Measurements from ENCODE around the gene SMAD6. TPM values are rescaled to one million over a fixed set of nuclear protein-coding genes. Genes with fewer than 3 reads are reported as not detected.

The SMAD6 gene
- total and polyA plus RNA-seq, 9 of the 15 experiments (the other 6 are each of a cell fraction or from before 2014, with no cell fraction given) = 0.10 to 15.5 (median 3.7) TPM

DNA sequence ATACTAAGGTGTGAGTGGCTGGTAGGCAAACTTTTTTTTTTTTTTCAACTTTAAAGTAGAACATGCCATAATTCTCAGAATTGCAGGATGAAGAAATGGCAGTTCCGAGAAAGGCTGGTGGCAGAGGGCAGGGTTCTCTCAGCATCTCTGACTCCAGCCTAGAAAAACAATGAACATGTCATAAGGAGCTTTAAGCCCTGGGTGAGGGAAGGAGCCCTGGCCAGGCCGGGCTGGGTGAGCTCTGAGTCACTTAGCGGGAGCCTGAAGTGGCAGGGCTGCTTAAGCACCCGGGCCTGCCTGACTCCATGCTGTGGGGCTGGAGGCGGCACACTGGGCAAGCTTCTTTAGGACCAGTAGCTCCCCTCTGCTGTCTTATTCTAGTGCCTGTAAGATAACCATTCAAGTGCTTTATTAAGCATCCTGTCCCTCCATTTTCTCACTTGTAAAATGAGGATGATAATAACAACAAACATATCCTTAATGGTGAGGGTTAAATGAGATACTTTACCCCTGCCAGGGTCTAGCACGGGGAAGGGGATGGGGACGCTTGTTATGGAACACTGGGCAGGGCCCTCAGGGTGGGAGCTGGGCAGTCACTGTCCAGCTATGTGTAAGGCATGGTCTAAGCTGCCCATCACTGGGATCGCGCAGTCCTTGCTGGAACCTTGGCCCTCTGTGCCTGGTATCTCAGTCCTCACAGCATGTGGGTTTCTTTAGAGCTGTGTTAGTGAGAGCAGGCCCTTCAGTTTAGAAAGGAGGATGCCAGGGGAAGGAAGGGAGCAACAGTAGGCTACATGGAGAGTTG, 18.4 kb downstream of the SMAD6 start (continued):
- TF ChIP-seq GATAD2B (IDR thresholded peaks at IDR 0.05; ENCODE audit: borderline replicate concordance) (no peak), SFPQ (IDR thresholded peaks at IDR 0.05; ENCODE audit: low read depth, low read length) (no peak), SMAD4 (CRISPR knock-in tag; conservative IDR thresholded peaks at IDR 0.05) (0 out of 2 replicates have a peak, but pooled peaks have one; percentile 26)

DNA sequence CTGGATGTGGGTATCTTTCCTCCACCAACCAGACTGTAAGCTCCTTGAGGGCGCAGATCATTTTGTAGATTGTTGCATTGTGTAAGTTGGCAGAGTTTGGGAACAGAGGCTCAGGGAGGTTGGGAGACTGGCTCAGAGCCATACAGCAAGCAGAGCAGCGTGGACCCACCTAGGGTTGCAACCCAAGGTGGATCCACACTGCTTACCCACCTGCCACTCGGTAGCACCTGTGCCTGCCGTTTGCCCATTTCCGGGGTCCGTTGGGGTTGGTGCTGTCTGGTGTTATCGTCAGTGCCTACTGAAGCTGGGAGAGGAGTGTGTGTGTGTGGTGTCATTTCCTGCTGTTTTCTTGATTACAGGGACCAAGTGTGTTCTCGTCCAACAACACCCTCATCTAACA, 19.0 kb downstream of the SMAD6 start:
- 0 out of 2 replicates have a peak overlapping the region, but pooled peaks have one; percentile 12 for H3K4me2 ChIP-seq (ENCODE audit: insufficient read depth, low read length)
- POLR2A ChIA-PET = interaction anchor here (0.6 to 1.8 kb wide), 3 partner anchors 18 to 161 kb away, joined by 3 to 6 read pairs (median 4); no protein-coding TSS in a partner anchor
- FAIRE-seq (no peak), DNase-seq (ENCODE audit: extremely low read depth in 1 of 4, low spot score in 3 of 4) (no peak), ATAC-seq (no peak)
- no peaks in the 10 kb centered on the region for H3K27me3 ChIP-seq (ENCODE audit: control insufficient read depth in 2 of 2, insufficient read depth in 2 of 2, low read length in 2 of 2)
- no TSS peak for BruUV-seq (replicated peaks)
- no peak overlapping the region for H2AFZ ChIP-seq (ENCODE audit: low read depth, low read length)
- WGBS (ENCODE audit: insufficient coverage, low coverage, missing lambda C conversion rate) = 82% methylated on average over 8 of the region's 8 CpGs
- peaks cover 36 to 51% of the 10 kb centered on the region in 2 experiments; a peak in 4 of 5 replicates for H3K4me1 ChIP-seq (replicated peaks in 1 of 2; ENCODE audit: control insufficient read depth in 2 of 2, insufficient read depth in 2 of 2, low read length in 2 of 2)
- H3K36me3 ChIP-seq (ENCODE audit: control insufficient read depth, insufficient read depth, low read length) = peaks cover 40% of the 10 kb centered on the region
- H3K9me3 ChIP-seq (replicated peaks; ENCODE audit: control insufficient read depth, insufficient read depth, low read depth, low read length) = no peaks in the 10 kb centered on the region
- H3K79me2 ChIP-seq (ENCODE audit: control insufficient read depth, insufficient read depth, low read length) = peaks cover 52% of the 10 kb centered on the region
- no peak overlapping the region for H3K4me3 ChIP-seq
- in situ Hi-C loops (cut with MboI) = no loop called here
- intact Hi-C loops (cut with micrococcal nuclease) = no loop called here
- H4K20me1 ChIP-seq (replicated peaks; ENCODE audit: control insufficient read depth, insufficient read depth, low read length) = peaks cover 15% of the 10 kb centered on the region; the same call in 1 of the 2 replicates
- no peak overlapping the region; the same call in 1 of the 3 replicates for H3K27ac ChIP-seq (ENCODE audit: extremely low read depth, low read depth, low read length)
- H3K9ac ChIP-seq (ENCODE audit: insufficient read depth in 1 of 2, low read depth in 2 of 2, low read length in 2 of 2) = peak overlapping the region in 1 of 2 experiments; percentile 68; a peak in 2 of 4 replicates
- peaks cover 4% of the 10 kb centered on the region for H3K9me1 ChIP-seq (ENCODE audit: control insufficient read depth, insufficient read depth, low read length)
- CTCF ChIA-PET (ENCODE audit: low intra/inter-chr PET ratio) = no interaction called here
- TF ChIP-seq ZBTB12 (CRISPR knock-in tag; IDR thresholded peaks at IDR 0.05) = no peak
- TF ChIP-seq ZNF316 (IDR thresholded peaks at IDR 0.05) = peak; percentile 54
- TF ChIP-seq HNRNPL (IDR thresholded peaks at IDR 0.05; ENCODE audit: low read depth, low read length) = no peak
- TF ChIP-seq TAF7 (tag; IDR thresholded peaks at IDR 0.05) = no peak
- 0 out of 2 replicates have a peak, but pooled peaks have one; percentile 35 for TF ChIP-seq KAT7 (CRISPR knock-in tag; IDR thresholded peaks at IDR 0.05; ENCODE audit: borderline replicate concordance)
- no peak for TF ChIP-seq ZNF324 (CRISPR knock-in tag; IDR thresholded peaks at IDR 0.05)
- TF ChIP-seq U2AF2 (optimal IDR thresholded peaks at IDR 0.05; ENCODE audit: low read depth, low read length) = no peak
- TF ChIP-seq CREB1 (IDR thresholded peaks at IDR 0.05) = no peak
- TF ChIP-seq CREB1 (CRISPR knock-in tag; IDR thresholded peaks at IDR 0.05) = 0 out of 2 replicates have a peak, but pooled peaks have one; percentile 19
- TF ChIP-seq ZNF184 (CRISPR knock-in tag; IDR thresholded peaks at IDR 0.05) = no peak
- TF ChIP-seq, protein P1, sequence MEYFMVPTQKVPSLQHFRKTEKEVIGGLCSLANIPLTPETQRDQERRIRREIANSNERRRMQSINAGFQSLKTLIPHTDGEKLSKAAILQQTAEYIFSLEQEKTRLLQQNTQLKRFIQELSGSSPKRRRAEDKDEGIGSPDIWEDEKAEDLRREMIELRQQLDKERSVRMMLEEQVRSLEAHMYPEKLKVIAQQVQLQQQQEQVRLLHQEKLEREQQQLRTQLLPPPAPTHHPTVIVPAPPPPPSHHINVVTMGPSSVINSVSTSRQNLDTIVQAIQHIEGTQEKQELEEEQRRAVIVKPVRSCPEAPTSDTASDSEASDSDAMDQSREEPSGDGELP (CRISPR knock-in tag; IDR thresholded peaks at IDR 0.05; ENCODE audit: borderline replicate concordance) = peak; percentile 8; the same call in 1 of the 2 replicates
- 0 out of 2 replicates have a peak, but pooled peaks have one; percentile 46 for TF ChIP-seq ZBTB1 (CRISPR knock-in tag; IDR thresholded peaks at IDR 0.05; ENCODE audit: borderline replicate concordance, low read depth)
- TF ChIP-seq RBM39 (optimal IDR thresholded peaks at IDR 0.05; ENCODE audit: low read depth, low read length) = no peak

All from K562 (cell line).